NCI-H1092 (cell line): Measurements from ENCODE around the gene BTRC.
"Not testable (repeated sequence)": the region's sequence is repeated elsewhere in the genome, so short reads cannot be mapped to it uniquely, and the experiment has no call there.

Source experiments
- DNase-seq: peaks from one replicate; lab custom pipeline; 2025; lab: John Stamatoyannopoulos, UW

Gene BTRC

GRCh38 chr10:101353692-101354327 lies at the start of gene BTRC:
BTRC (plus strand) TSS chr10:101354165; CDS start chr10:101354181, 16 bp downstream.
- DNase-seq = peak; percentile 97

GRCh38 chr10:101304316-101304715 lies 49.6 kb upstream of the BTRC start:
- no peak for DNase-seq

DNA sequence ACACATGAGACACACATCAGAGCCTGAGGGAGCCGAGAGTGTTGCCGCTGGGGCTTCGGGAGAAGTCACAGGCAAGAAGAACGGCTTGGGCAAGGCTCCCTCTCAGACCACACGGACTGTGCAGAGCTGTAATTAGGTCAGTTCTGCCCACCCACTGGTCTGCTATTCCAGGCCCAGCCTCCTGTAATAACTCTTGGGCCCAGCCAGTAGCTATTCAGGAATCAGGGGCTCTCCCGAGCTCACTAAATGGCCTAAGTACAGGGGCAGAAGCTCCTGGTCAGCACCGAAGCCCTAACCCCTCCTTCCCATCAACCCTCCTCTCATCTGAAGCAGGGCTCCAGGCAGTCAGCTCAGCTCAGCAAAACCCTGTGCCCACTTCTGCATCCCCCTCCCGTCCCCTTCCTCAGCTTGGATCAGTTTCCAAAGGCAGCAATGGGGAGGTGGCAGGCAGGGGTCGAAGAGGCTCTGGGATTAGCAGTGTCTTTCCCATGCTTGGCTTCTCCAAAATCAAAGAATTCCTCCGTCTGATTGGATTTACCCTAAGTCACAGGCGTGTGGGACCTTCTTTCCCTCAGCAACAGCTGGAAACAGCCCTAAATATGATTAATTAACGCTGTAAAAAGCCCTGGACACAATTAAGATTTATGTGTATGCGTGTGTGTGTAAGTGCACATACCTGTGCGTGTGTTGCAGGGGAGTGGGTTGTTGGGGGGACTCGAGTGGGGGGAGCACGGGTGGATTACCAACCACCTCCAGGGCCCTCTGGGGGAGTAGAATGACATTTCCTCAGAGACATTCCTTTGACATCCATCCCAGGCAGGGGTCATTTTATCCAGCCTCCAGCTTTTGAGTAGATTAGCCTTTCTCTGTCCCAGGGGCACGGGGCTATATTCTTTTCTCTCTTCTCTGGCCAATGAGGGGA lies 48.4 kb upstream of the BTRC start:
- no peak for DNase-seq

DNA sequence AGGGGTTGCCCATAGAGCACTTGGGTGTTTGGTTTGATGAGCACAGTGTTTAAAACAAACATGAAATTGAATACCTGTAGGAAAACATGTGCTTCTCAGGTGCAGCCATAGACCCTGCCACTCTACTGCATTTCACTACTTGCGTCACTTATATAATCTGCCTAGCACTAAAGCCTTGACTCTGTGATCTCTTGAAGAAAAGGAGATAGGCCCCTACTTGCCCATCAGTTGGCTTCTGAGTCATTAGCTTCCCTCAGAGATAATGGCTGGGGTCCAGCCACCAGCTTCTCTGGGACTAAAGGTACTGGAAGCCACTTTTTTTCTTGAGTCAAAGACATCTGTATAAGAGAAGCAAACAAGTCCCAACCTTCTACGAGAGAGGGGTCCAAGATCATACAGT lies 45.9 kb upstream of the BTRC start:
- no peak for DNase-seq

- DNase-seq = no peak
Measured at GRCh38 chr10:101310529-101311184, 43.3 kb upstream of the BTRC start.

DNA sequence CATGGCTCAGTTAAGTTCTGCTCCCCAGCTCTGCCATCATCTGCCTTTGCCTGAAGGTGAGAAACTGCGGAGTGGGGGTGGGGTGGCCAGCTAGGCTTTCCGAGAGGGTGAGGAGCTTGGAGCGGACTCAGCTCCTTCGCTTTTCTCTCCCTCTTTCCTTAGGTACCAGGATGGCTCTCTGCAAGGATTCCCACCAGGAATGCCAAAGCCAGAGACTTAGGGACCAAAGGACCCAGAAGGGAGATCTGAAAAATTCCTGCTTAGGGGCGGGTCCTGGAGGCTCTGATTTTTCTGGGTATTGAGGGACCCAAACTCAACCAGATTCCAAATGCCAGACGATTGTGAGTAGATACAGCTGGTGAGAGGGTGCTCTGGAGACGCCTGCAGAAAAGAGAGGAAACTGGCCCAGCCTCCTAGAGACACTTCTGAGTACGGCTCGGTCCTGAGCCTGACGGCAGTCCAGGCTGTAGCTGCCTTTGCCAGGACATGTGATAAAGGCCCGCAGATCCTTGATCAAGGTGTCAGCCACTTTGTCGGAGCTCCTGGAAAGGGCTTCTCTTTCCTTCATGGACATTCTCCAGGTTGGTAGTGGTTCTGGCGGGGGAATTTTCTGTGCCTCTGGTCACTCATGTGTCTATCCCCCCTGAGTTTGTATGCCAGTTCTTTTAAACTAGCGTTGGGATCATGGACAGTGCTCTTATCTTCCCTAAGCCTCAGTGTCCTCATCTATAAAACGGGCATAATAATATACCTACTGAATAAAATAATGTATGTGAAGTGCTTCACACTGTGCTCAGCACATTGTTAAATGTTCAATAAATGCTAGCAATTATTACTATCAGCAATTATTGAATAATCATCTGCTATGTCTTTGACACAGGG lies 42.5 kb upstream of the BTRC start:
- DNase-seq = no peak

- no peak for DNase-seq
Measured at GRCh38 chr10:101319241-101319915, 34.6 kb upstream of the BTRC start.

GRCh38 chr10:101321073-101321472 lies 32.9 kb upstream of the BTRC start:
- DNase-seq = no peak

DNA sequence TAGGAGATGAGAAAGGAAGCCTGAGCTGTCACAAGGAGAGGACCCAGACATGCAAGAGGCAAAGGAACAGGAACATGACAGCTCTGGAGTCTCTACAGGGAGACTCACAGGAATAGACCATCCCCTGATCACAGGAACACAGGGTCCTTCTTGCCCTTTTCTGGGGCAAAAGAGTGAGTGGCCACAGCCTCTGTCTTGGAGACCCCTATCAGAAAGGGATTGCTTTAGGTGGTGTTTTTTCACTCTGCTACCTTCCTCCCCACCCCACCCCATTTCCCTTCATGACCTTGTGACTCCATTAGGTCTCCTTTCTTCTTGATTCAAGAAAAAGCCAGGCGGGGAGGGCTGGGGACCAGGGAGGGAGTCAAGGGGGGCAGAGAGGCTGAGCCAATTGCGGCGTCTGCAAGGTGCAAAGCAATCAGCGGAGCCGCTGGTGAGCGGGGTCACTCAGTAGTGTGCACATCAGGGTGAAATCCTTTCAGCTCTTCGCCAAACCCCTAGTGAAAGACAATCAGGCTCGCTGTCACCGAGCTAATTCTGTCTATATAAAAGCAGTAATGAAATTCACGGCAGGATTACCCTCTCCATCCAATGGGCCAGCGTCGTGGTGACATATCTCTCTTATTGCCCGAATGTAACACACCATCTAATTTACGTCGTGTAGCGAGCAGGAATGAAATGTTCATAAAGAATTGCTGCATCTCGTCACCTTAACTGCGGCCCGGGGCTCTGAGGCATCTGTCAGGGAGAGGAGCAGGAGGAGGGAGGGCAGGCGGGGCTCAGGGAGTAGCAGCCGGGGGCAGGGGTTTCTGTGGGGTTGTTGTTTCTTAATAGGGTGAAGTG lies 31.5 kb upstream of the BTRC start:
- no peak for DNase-seq

DNA sequence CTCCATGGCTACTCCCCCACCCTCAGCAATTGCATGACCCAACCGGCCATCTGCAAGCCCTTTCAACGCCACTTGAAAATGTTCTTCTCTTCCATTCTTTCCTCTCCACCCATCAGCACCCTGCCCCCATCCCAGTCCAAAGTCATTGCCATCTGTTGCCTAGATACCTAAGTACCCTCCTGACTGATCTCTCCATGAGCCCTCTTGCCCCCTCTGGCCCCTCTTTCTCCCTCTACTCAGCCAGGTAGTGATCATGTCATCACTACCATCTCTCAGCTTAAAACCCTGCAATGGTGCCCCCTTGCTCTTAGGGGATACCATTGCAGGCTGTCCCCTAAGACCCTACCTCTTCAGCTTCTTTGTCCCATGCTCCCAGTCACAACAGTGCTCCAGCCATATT lies 30.5 kb upstream of the BTRC start:
- no peak for DNase-seq

GRCh38 chr10:101327454-101327853 lies 26.5 kb upstream of the BTRC start:
- not testable (repeated sequence) for DNase-seq

DNA sequence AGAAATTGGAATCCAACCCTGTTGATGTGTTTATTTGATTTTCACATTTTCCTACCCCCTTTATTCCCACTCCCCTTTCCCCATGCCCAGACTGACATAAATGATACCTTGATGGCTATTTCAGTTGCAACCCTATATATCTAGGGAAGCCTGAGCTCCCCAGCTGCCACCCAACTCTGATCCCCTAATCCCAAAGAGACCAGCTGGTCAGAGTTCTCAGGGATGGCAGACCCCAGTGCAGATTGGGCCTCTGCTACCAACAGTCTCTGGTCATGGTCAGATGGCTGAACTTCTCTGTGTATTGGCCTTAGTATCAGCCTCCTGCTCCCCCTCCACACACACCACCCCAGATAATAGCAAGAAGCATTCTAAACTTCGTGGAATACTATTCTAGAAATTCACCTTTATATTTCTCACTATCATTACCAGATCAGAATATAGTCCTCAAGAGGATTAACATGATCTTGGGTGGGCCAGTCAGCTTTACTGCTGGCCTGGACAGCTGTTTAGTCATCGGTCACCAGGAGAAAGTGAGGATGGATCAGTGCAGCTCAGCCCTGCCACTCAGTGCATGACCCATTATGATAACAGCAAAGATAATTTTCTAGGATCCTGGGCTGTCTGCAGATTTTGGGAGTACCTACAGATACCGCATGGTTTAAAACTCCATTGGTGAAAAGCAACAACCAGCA lies 24.5 kb upstream of the BTRC start:
- DNase-seq = no peak

DNA sequence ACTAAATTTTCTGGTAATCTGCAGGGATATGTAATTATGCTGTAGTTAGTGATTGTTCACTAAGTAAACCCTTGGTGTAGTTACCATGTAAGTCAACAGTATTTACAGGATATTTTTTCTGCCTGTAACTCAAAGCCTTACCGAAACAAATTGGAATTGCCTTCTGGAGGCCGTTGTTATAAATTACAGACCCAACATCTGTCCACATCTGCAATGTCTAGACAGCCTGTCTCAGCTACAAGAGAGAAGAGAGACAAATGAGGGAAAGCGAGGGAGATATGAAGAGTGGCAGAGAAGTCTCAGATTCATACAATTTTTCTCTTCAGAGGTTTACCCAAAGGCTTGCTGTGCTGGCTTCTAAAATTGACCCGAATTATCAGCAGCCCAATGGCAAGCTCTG lies 23.7 kb upstream of the BTRC start:
- DNase-seq = no peak

- no peak for DNase-seq
Measured at GRCh38 chr10:101330631-101331225, 23.2 kb upstream of the BTRC start.

DNA sequence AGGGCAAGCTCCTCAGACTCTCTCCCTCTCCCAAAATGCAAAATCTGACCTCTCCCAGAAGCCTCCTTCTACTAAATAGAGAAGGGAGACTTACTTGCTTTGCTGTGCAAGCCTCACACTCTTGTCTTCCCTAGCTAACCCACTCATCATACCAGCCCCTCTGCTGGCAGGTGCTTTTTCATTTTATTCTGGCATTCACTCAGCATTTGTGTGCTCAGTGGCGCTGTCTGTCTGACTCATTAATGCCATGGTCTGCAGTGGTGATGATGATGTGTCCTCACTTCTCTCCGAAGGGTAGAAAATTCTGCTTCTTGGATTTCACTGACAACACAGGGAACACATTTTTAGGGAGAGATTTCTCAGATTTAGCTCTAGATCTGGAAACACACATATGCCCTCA lies 22.0 kb upstream of the BTRC start:
- no peak for DNase-seq

DNA sequence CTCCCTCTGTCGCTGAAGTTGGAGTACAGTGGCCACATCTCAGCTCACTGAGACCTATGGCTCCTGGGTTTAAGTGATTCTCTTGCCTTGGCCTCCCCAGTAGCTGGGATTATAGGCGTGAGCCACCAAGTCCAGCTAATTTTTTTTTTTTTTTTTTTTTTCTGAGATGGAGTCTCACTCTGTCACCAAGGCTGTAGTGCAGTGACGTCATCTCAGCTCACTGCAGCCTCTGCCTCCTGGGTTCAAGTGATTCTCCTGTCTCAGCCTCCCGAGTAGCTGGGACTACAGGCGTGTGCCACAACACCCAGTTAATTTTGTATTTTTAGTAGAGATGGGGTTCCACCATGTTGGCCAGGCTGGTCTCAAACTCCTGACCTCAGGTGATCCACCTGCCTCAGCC lies 19.7 kb upstream of the BTRC start:
- DNase-seq = not testable (repeated sequence)

DNA sequence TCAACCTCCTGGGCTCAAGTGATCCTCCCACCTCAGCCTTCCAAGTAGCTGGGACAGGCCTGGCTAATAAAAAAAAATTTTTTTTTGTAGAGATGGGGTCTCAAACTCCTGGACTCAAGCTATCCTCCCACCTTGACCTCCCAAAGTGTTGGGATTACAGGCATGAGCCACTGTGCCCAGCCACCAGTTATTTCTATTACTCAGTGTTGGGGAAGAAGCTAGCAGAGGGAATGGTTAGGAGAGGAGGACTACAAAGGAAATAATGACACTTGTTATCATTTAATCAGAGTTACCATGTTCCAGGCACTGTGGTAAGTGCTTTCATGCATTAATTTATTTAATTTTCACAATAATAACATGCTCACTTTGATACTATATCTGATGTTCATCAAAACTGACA lies 17.6 kb upstream of the BTRC start:
- DNase-seq = no peak

- no peak for DNase-seq
Measured at GRCh38 chr10:101337836-101338235, 16.1 kb upstream of the BTRC start.

DNA sequence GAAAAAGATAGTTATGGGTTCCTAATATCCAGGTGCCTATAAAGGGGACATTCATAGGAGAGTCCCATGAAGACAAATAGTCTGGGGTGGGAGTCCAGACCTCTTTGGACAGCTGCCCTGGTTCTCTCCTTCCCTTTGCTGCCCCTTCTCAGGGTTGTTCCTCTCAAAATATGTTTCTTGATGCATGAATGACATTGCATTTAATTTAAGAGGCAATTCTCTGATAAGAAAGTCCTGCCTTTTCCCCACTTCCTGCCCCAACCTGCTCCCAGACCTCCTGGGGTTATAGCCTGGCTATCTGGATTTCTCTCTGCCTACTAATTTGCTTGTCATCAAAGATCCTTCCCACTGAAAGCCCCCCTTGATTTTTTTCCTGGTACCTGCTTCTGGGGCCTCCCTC lies 12.5 kb upstream of the BTRC start:
- no peak for DNase-seq
